GM04503 (cell line): Measurements from ENCODE around the gene ARMH4.
"Not testable (repeated sequence)": the region's sequence is repeated elsewhere in the genome, so short reads cannot be mapped to it uniquely, and the experiment has no call there.

Experiments used
- DNase-seq: peaks from one replicate; pipeline ENCODE4 v3.0.0-alpha.2; 2012; ENCODE audit warnings: low read depth

Gene ARMH4

DNA sequence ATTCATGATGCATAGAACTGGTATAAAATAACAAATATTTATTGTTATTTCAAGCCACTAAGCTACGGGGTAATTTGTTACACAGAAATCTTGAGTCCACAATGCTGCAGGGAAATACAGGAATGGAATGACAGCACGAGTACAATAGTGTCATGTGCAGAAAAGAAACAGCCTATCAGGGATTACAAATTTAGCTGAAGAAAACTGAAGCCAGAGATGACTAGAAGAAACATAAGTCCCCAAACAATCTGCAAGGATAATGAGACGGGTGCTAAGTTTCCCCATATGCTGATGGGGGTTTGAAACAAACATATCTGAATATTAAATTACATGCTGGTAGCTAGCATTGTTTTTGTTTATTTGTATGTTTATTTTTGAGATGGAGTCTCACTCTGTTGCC, 8.9 kb downstream of the ARMH4 start:
- no peak for DNase-seq

DNA sequence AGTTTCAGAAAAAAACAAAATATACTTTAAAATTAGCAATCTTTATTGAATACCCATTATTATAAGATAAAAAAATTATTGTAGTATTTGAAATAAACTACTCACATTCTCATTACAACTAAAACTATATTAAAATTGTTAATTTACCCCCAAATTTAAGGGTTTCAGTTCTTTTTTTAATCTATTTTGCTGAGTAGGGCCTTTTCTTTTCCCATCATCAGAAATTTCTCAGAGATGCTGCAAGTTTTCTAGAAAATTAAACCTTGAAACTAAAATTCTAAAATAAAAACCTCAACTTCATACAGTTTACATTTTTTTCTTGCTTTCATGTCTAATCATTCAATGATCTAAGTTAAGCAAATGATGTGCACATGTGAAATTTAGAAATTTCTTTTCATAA, 10.1 kb downstream of the ARMH4 start:
- DNase-seq = no peak

DNA sequence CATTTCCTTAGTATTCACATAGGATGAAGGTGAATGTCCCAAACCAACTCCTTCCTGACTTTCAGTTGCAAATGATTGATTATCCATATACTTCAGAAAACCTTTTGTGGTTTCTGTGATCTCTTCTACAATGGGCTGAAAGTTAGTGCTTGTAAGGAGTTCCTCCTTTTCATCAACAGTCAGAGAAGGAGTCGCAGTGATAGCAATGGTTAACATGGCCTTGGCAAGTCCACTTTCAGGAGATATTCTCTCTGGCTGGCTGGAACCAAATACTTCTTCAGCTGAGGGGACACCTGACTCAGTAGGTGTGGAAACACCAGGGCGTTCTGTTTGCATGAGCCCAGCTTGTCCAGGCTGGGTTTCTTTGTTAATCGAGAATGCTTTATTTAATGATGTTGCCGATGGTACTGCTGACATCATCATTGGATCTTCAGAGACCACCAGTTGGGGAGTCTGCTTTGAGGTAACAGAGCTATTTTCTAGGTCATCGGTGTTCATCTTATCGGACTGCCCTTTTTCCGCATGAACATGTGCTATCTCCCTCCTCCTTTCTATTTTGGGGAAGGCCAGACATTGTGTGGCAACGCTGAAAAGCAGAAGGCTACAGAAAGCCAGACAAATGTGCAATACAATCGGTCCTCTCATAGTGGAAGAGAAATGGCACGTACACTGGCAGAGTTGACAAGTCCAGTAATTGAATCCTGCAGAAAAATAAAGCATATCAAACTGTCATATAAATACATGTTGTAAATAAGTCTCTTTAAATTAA, 13.1 kb downstream of the ARMH4 start:
- no peak for DNase-seq

DNA sequence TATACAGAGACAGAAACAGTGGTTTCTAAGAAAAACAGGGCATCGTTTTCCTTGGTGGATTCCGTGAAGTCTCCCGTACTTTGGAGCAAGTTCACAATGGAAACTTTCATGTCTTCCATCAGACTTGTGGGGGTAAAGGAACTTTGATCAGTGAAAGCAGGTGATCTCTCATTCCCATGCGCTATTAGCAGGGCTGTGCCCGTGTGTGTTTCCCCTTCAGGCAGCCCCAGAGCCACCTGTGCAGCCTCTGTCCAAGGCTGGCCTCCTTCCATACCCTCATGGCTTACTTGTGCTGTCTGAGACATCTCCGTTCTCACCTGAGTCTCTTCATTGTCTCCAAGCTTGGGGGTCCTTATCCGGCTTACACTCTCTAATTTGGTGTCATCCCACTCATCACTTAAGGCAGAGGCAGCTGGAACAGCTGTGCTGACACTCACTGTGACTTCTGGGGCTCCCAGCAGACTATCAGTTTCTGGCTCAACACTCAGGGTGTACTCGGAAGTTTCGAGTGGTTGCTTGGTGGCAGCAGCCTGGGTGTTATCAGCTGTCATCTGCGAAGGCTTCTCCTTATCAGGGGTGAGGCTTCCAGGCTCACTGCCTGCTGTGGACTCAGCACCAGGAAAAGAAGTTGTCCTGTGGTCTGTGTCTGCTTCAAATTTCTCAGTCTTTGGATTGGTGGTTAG, 13.8 kb downstream of the ARMH4 start:
- no peak for DNase-seq

DNA sequence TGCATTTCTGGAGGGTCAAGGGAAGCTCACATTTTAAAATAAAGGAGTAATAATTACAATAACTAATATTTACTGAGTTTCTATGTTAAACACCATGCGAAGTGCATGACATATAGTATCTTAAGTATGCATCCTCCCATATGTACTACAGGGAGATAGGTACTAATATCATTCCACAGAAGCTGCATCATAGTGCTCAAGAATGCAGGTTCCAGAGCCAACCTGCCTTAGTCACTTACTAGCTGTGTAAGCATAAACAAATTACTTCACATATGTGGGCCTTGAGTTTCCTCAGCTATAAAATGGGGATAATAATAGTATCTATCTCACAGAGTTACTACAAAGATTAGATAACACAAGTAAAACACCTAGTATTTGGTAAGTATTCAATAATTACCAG, 18.3 kb downstream of the ARMH4 start:
- peak; percentile 11 for DNase-seq

DNA sequence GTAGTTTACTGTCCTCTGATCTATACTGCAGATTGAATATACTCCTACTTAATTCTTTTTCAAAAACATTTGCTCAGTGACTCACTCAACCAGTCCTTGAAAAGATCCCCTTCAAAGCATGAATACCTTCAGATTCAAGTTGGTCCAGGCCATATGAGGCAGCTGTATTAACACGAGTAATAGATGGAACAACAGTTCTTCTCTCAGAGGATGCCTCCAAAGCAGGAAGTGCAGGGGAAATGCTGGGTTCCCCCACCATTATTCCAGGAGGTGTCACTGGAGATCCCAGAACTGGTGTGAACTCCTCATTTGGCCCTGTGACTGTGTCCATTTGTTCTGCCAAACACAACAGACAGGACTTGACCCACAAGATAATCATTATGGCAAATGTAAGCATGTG, 20.6 kb downstream of the ARMH4 start:
- DNase-seq = no peak

DNA sequence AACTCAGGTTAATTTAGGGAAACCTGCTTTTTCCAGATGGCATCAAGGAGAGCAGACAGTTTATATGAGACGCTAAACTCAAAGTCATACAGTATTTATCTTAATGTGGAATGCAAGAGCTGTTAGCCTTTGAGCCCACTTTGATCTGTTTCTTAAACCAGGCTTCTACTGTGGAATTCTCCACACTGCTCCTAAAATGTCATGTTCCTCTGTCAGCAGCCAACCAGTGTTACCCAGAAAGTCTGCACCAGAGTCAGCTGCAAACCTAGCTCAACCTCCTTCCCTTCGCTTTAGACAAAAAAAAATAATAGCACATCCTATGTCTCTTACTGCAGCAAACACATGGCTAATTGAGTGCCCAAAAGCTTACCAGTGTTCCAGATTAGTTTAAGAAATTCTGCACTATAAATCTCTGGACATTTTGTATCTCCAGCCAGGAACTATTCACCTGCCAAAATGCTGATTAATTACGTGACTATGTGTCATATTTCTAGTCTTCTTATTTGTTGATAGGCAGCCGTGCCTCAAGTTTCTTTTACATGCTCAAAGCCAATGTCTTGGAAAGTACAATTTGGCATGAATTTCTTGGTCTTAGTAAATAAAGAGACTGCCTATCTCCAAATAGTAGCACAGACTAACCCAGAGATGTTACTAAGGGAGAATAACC, 21.8 kb downstream of the ARMH4 start:
- no peak for DNase-seq

DNA sequence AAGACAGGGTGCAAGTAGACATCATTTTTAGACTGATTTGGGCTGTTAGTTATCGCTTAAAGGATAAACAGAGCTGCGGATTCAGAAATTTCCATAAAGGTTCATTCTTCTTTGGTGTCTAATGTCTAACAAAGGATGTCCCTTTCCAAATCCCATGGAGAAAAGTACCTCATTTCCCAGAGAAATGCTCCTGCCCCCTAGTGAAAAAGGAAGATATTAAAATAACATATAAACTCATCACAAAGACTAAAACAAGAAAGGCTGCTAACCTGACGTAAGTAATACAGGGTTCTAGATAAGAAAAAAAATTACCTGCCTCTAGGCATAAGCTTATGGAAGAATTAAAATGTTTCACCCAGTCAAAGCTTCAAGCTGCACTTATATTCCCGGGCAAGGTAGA, 22.8 kb downstream of the ARMH4 start:
- DNase-seq = no peak

DNA sequence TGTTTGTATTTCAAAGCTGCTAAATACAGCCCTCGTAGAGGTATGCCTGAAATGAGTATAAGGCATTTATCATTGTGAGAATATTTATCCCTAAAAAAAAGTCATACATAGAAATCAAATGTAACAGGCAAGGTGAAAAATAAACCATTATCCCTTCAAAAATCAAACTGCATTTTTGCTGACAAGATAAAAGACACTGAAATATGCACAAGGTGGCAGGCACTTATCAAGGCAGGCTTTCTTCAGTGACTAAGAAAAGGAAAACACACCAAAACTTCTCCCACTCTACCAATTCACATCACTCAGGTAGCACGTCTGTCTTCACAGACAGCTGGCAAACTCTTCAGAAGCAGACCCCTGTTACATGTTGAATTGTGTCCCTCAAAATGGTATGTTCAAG, 23.6 kb downstream of the ARMH4 start:
- DNase-seq = no peak

DNA sequence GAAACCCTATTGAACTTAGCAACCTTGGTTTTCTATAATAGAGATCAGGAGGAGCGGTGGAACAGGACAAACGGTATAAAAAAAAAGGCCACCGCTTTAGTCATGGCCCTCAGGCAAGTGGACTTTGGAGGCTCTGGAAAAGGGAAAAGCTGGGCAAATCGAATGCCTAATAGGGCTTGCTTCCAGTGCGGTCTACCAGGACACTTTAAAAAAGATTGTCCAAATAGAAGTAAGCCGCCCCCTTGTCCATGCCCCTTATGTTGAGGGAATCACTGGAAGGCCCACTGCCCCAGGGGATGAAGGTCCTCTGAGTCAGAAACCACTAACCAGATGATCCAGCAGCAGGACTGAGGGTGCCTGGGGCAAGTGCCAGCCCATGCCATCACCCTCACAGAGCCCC, 29.5 kb downstream of the ARMH4 start:
- not testable (repeated sequence) for DNase-seq

DNA sequence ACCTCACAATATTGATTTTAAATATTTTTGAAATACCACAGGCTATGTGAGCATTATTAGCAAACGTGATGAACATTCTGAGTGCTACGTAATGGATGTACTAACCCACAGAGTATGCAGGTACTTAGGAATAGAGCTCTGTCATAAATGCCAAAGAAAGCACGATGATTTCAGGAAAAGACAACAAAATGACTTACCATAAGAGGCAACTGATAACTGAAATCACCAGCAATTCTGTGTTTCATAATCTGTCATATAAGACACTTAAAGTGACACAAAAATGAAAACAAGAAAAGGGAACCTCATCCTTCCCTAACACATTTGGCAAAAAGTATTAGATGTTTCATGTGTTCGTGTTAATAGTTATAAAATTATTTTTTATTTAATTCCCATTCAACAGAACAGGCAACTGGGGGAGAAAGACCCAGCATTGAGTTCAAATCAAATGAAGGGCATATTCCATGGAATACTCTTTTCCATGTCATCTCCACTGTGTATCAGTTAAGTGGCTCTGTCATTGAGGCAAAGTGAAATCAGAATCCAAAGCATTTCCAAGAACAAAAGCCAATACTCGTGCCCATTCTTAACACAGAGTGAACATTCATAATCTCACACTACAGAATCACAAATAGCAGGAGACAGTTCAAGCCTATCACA, 30.4 kb downstream of the ARMH4 start:
- DNase-seq = no peak

DNA sequence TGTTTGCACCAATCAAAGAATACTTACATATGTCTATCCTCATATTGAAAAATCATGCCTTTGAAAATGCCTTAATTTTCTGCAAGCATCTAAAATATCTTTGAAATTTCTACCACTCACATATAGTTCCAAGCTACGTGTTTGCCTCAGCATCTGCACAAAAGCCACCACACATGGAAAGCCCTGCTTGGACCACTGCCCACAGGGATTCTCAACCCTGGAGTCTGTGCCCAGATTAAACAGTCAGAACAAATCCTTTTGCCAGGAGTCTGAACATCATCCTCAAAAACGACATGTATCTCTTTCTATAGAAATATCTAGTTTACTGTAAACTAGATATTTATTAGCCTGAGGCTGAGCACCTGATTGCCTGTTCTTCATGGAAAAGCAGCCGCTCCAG, 32.6 kb downstream of the ARMH4 start:
- DNase-seq = no peak

DNA sequence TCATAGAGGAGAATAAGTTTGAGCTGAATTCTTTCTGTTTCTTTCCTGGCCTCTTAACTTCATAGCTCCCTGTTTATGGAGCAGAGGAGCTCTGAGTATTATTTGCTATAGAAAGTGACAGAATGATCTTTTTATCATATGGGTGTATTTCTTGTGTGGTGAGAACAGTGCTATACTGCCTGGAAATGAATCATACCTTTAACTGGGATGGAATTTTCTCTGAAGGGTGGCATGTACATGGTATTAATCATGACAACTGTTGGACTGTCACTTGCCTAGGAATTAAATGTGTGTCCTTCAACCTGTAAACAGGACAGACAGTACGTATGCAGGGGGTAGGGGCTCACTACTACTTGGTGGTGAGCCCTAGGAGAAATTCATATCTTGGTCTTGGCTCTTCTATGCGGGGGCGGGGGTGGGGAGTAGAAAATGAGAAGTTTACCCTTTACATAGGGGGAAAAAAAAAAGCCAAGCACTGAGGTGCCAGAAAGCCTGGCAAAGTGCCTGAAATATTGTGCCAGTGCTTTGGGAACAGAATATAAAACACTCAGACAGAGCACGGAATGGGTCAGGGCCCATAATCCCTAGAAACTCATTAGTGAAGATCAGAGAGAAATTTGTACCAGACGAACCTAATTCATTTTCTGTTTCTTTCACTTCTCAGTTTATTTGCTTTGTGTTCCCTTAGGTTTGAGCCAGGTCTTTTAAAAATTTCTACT, 33.8 kb downstream of the ARMH4 start:
- DNase-seq = no peak

DNA sequence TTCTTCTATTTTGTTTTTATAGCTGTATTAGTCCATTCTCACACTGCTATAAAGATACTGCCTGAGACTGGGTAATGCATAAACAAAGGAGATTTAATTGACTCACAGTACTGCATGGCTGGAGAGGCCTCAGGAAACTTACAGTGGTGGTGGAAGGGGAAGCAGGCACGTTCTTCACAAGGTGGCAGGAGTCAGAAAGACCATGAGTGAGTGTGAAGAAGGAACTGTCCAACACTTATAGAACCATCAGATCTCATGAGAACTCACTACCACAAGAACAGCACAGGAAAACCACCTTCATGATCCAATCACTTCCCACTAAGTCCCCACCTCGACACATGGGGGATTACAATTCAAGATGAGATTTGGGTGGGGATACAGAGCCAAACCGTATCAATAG, 42.3 kb downstream of the ARMH4 start:
- no peak for DNase-seq

DNA sequence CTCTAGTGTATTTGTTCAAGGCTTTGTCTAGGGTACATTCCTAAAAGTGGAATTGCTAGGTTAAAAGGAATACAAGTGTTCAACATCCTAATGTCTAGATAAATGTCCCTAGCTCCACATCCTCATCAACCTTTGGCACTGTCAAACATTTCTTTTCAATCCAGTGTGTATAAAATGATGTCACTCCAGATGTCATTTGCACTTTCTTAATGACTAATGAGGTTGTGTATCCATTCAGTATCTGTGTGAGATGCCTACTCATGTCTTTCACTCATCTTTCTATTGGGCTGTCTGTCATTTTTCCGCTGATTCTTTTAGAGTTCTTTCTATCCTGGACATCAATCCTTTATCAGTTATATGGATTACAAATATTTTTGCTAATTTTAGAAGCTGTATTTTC, 43.3 kb downstream of the ARMH4 start:
- no peak for DNase-seq

DNA sequence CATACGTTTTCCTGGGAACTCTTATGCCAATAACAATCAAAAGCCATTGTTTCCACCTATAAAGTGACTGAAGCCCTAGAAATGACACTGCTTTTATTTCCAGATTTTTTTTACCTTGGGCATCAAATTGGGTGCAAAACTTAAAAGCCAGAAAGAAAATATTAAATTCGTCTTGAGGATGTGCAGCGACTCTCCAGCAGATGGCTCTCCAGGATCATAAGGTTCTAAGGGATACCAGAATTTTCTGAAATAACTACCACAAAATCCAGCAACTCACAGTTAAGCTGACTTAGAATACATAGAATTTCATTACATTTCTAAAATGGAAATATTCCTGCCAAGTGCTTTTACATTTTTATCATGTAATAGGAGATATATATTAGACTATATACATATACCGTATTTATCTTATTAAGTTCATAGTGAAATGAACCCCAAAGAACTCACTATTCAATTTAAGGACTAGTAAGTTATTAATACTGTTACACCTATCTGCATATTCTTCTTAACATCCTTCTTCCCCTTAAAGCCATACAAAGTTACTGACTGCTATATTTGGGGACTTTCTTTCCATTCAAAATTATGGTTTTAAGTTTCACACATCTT, 44.0 kb downstream of the ARMH4 start:
- DNase-seq = no peak

DNA sequence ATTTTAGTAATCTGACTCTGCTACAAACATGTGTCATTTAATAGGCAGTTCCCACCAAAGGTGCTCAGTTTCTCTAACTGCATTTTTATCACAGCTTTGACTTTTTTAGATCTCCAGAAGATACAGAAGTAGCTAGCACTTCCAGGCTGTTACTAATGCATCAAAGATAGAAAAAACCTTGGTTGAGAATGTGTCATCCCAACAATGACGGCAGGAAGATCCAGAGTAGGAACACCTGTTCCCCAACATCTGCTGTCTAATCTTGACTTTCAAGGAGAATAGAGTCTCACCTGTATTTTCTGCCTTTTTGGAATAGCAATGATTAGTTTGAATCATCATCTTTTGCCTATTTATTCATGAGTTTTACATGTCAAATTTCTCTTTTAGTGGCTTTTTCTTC, 45.0 kb downstream of the ARMH4 start:
- no peak for DNase-seq

DNA sequence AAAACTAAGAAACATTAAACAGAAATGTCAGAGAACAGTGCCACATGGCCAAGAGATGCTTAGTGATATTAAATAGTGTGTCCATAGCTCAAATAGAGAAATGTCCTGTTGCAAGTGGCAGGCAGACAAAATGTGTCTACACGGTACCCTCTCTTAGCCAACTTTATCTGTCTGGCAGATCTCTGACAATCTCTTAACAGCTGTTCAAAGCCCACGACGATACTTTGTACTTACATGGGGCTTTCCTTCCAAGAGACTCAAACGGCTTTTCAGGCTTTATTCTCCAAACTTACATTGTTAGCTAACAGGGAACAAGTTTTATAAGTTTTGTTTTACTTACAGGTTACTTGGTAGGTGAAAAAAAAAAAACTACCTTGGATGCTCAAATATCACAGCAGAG, 45.6 kb downstream of the ARMH4 start:
- no peak for DNase-seq

DNA sequence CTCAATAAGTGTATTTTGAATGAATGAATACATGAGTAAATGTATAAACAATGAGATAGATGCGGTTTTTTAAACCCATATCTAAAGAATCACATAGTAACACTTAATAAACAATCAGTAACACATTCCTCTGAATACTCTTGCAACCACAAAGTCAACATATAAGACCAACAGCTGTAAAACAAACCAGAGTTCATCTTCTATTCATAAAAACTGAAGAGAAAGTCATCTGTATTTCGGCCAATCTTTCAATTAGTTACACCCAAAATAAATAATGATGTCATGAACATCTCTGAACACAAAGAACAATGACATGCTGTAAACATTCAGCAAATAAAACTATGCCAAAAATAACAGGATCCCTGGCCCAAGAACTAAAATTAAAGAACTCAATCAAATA, 47.2 kb downstream of the ARMH4 start:
- peak; percentile 42 for DNase-seq

DNA sequence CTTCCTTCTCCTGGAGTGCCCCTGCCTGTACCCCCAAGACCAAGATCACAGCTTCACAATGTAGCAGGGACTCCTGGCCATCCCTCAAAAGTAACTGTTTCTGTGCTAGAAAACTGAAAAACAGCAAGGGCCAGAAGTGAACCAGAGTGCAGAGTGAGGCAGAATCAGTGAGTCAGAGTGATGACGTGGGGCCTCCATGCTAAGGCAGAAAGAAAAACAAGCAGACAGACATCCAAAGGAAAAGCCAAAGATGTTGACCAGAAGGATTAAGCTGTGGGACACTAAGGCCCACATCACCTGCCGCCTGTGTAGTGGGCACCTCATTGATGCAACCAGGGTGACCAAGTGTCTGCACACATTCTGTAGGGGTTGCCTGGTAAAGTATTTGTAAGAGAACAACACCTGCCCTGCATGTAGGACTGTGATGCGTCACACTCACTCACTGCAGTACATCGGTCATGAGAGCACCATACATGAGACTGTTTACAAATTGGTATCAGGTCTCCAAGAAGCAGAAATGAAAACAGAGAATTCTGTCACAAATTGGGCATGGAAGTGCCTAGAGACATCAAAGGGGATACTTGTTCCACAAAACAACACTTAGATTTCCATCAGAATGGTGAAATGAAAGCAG, 51.2 kb downstream of the ARMH4 start:
- DNase-seq = no peak

DNA sequence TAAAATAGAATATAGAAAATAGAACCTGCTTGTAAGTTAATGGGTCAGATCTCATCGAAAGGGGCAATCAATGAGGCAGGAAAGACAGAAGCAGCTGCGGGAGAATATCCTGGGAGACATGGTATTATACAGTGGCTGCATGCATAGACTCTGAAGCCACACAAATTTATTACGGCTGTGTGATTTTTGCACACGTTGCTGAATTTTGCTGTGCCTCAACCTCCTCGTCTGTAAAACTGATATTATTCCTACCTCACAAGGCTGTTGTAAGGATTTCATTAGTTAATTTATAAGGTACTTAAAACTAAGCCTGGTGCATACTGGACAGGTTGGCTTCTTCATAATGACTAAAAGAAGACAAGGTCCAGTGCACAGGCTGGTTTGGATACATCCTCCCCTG, 52.3 kb downstream of the ARMH4 start:
- DNase-seq = no peak
